Activated gamma-delta T cell treated with Interleukin-2 at 50 U/mL for 16 hours (primary cell): ENCODE measurements around the gene NDUFS2.
A peak's percentile ranks its signal among the peaks of the same experiment; 100 is the strongest.
"Not testable (repeated sequence)": the region's sequence is repeated elsewhere in the genome, so short reads cannot be mapped to it uniquely, and the experiment has no call there.

Experiments used
- DNase-seq: peaks from one replicate; pipeline ENCODE4 v3.0.0-alpha.2; 2020

NDUFS2 gene

DNA sequence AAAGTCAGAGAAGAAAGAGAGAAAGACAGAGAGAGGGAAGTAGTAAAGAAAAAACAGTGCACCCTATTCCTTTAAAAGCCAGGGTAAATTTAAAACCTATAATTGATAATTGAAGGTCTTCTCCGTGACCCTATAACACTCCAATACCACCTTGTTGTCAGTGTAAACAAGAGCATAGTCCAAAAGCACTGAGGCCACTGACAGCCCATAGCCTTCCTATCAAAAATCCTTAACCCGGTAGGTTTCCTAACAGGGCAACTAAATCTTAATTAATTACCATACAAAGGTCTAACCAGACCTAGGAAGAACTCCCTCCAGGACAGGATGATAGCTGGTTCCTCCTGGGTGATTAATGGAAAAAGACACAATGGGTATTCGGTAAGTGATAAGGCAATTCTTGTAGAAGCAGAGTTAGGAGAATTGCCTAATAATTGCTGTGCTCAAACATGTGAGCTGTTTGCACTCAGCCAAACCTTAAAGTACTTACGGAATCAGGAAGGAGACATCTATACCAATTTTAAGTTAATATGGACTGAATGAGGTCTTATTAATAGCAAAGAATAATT, 53.9 kb downstream of the NDUFS2 start:
- not testable (repeated sequence) for DNase-seq

DNA sequence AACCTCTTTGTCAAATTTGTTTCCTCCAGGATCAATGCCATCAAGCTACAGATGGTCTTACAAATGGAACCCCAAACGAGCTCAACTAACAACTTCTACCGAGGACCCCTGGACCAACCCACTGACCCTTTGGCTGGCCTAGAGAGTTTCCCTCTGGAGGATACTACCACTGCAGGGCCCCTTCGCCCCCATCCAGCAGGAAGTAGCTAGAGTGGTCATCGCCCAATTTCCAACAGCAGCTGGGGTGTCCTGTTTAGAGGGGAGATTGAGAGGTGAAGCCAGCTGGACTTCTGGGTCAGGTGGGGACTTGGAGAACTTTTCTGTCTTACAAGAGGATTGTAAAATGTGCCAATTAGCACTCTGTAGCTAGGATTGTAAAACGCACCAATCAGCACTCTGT, 54.9 kb downstream of the NDUFS2 start:
- DNase-seq: not testable (repeated sequence)

DNA sequence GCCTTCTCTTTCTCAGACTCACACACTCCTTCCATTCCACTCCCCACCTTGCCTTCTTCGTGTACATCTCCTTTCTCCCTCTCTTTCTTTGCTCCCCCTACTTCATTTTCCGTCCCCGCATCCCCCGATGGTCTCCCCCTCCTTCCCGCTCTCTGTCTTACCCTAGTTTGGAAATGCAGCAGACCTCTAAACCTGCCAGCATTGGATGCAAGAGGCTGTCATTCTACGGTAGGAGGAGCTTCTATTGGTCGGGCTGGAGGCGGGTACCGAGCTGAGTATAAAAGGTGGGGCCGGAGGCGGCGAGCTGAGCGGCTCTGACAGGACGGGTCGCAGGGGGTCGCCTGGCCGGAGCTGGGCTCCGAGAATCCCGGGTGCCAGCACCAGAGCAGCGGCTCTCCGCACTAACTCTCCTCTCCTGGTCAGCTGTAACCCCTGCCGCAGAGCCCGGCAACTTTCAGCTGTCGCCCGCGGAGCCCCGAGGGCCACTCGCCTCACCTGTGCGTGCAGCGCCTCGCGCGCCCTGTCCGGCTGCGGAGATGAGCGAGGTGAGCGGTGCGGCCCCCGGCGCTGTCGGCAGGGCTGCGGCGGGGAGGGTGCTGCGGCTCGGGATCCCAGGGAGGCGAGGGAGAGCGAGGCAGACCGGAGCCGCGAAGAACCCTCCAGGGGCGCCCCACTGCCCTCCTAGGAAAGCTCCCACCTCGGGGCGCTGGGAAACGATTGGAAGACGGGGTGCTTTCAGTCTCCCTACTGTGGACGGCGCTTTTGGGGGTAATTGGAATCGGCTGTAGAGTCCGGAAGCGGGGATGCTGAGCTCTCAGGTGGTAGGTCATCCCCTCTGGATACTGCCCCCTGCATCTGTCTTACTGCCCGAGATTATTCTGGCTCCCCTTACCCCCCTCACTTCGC, 56.5 kb downstream of the NDUFS2 start, which contains the start of gene PCP4L1:
PCP4L1 (plus strand) TSS at position 307 of the 906 bp plus-strand sequence; CDS start at position 537, 230 bp downstream.
- peak; percentile 15 for DNase-seq

DNA sequence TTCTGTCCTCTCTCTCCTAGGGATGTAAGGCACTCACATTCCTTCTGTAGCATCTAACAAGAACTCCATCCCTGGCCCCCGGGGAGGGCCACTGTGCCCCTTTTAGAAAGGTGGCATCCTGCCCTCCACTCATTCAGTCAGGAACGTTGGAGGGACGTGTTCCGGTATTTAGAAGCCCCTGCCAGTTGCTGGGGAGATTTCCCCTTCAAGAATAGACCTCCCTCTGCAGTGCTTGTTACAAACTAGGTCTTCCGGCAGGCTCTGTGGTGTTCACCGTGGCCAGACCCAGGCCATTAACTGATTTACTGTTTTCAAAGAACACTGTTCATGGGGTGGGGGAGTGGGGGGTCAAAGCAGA, 57.2 kb downstream of the NDUFS2 start:
- DNase-seq: no peak

DNA sequence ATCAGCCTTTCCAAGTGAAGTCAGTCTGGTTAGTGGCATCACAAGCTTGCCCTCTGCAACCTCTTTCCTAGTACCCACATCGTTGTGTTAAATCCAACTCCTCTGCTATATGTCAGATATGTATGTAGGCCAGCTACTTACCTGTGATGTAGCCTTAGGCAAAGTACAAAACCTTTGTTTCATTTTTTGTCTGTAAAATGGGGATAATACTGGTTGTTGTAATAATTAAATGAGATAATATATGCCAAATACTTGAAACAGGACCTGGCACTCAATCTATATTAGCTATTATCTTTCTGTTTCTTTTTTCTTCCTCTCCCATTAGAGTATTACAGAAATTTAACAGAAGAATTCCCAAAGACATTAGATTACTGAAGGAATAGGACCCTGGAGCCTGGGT, 57.6 kb downstream of the NDUFS2 start:
- DNase-seq: no peak

DNA sequence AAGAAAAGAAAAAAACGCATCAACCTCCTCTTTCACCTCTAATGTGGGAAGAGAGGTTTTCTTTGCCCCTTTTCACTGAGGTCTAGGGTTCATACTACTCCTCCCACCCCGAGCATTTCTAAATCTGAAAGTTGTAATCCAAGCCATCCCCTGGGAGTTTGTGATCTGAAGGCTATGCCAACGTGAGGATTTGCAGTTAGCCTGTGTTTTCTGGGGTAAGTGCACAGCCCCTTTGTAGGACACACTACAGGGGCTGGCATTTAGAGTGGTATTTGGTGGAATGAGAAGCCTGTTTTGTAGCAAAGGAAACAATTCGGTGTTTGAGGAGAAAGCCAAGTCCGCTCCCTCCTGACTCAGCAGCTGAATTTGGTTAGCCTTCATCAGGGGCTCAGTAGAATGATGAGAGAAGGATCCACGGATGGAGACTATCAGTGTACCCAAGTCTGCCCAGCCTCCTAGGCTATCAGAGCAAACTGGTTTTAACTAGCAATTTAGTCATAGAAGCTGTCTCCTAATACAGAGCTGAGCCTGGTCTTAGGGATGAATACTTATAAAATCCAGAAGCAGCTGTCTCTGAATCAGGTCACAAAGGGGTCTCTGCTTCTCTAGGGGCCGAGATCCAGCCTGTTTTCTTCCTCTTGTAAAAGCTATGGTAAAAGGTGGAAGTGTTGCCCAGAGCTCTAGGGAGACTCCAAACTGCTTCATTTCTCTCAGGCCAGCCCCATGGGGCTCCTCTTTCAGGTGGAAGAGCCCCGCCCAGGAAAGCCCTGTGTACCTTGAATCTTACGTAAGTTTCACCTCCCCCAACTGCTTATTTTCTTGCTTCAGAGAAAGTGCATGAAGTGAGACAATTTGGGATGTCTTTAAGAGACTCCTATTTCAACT, 58.5 kb downstream of the NDUFS2 start:
- no peak for DNase-seq

DNA sequence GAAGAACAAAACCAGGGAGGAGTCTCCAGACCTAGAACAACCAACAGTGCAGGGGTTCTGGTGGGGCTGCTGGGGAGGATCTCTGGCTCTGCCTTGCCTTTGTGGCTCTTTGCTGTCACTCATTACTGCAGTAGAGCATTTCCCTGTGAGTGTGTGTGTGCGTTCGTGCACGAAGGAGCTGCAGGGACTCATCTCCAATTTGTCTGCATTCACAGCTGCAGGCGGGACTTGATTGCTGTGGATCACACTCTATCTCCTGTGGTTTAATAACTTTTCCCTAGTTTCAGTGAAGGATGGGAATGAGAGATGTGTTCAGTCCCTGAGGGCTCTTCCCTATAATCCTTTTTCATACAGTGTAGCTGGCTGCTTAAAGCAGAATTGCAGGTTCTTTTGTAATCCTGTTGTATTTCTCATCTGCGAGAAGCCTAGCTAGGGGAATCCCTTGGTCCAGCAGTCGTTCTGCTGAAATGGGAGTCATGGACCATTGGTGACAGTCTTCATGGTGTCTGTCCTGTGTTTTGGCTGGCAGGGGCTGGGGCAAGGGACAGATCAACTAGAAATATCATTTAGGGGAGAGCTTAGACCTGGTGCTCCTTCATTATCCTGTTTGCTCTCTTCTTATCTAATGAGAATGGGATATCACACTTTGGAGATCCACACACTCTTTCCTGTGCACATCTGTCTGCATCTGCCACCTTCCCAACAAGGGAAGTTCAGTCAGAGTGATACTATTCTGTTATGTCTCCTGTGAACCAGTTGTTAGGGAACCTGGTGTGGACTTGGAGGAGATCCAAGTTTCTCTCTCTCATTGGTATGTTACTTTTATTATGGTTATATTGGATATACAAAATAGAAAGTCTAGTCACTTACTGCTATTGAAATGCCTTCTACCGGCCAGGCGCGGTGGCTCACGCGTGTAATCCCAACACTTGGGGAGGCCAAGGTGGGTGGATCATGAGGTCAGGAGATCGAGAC, 59.4 kb downstream of the NDUFS2 start:
- no peak for DNase-seq
